Neuronal stem cell (in vitro differentiated cells): Measurements from ENCODE around the gene WNT7A.

Source experiments
- DNase-seq: peaks from one replicate; pipeline ENCODE4 v3.0.0-alpha.2; 2013; ENCODE audit warnings: low spot score
- H2AFZ ChIP-seq: one replicate; pipeline ENCODE4 v1.6.1; 2013; ENCODE audit warnings: mild to moderate bottlenecking, low read length, inconsistent platforms
- H2AK5ac ChIP-seq: 2 replicates; pipeline ENCODE4 v1.6.1; 2013; ENCODE audit warnings: low read depth, mild to moderate bottlenecking, inconsistent platforms, low read length, moderate library complexity, mixed read lengths
- H2BK120ac ChIP-seq: 2 replicates; pipeline ENCODE4 v1.6.1; 2013; ENCODE audit warnings: low read depth, mild to moderate bottlenecking, inconsistent platforms, low read length, moderate library complexity, mixed read lengths
- H2BK12ac ChIP-seq: one replicate; pipeline ENCODE4 v1.6.1; 2013; ENCODE audit warnings: low read length, inconsistent platforms
- H2BK15ac ChIP-seq: 2 replicates; pipeline ENCODE4 v1.6.1; 2013; ENCODE audit warnings: mild to moderate bottlenecking, low read length, inconsistent platforms, mixed read lengths
- H2BK5ac ChIP-seq: one replicate; pipeline ENCODE4 v1.6.1; 2013; ENCODE audit warnings: inconsistent platforms, mild to moderate bottlenecking, low read length, moderate library complexity
- H3K14ac ChIP-seq: one replicate; pipeline ENCODE4 v1.6.1; 2013; ENCODE audit warnings: low read length, inconsistent platforms
- H3K18ac ChIP-seq: 2 replicates; pipeline ENCODE4 v1.6.1; 2013; ENCODE audit warnings: low read length, inconsistent platforms
- H3K23ac ChIP-seq: 2 replicates; pipeline ENCODE4 v1.6.1; 2013; ENCODE audit warnings: low read depth, mild to moderate bottlenecking, mixed read lengths, low read length, inconsistent platforms; ENCODE audit not compliant: poor library complexity
- H3K27ac ChIP-seq: replicated peaks from 3 replicates; pipeline ENCODE4 v1.5.1; 2013; ENCODE audit warnings: low read length, inconsistent platforms
- H3K27me3 ChIP-seq, 3 experiments: 2 replicates each; pipeline ENCODE4 v1.6.1; 2013; ENCODE audit warnings: low read length in 3 of 3, mild to moderate bottlenecking in 2 of 3, inconsistent platforms in 1 of 3, low read depth in 1 of 3, mixed read lengths in 1 of 3, moderate library complexity in 1 of 3; ENCODE audit not compliant: control insufficient read depth in 3 of 3, insufficient read depth in 3 of 3
- H3K36me3 ChIP-seq, 2 donors: replicated peaks in 1 of 2; 2 replicates each; pipeline ENCODE4 v1.6.1; 2013; ENCODE audit warnings: low read length in 2 of 2; ENCODE audit not compliant: control insufficient read depth in 2 of 2, insufficient read depth in 2 of 2
- H3K4ac ChIP-seq: 2 replicates; pipeline ENCODE4 v1.6.1; 2013; ENCODE audit warnings: inconsistent platforms, mild to moderate bottlenecking, low read length, moderate library complexity
- H3K4me1 ChIP-seq, 2 donors: 1 replicate in 1 of 2; 2 replicates in 1 of 2; pipeline ENCODE4 v1.6.1; 2013; ENCODE audit warnings: low read length in 2 of 2, low read depth in 1 of 2; ENCODE audit not compliant: control insufficient read depth in 2 of 2, insufficient read depth in 1 of 2
- H3K4me2 ChIP-seq: one replicate; pipeline ENCODE4 v1.6.1; 2013; ENCODE audit warnings: mild to moderate bottlenecking, low read length, inconsistent platforms; ENCODE audit not compliant: insufficient read depth, poor library complexity, severe bottlenecking
- H3K4me3 ChIP-seq, 2 donors: 2 replicates each; pipeline ENCODE4 v1.5.1; 2013; ENCODE audit warnings: low read length in 2 of 2, mild to moderate bottlenecking in 2 of 2, inconsistent platforms in 1 of 2, moderate library complexity in 1 of 2
- H3K79me1 ChIP-seq: one replicate; pipeline ENCODE4 v1.6.1; 2013; ENCODE audit warnings: low read depth, mild to moderate bottlenecking, inconsistent platforms, low read length, moderate library complexity
- H3K9ac ChIP-seq: one replicate; pipeline ENCODE4 v1.6.1; 2013; ENCODE audit warnings: mild to moderate bottlenecking, low read depth, low read length, inconsistent platforms; ENCODE audit not compliant: poor library complexity
- H3K9me3 ChIP-seq, 2 donors: replicated peaks in 1 of 2; 2 replicates each; pipeline versions ENCODE3 to v1.6.1; 2013; ENCODE audit warnings: low read length in 2 of 2, mild to moderate bottlenecking in 2 of 2, inconsistent platforms in 1 of 2, low read depth in 1 of 2, mixed read lengths in 1 of 2, moderate library complexity in 1 of 2; ENCODE audit not compliant: control insufficient read depth in 2 of 2, insufficient read depth in 1 of 2
- H4K8ac ChIP-seq: one replicate; pipeline ENCODE4 v1.6.1; 2013; ENCODE audit warnings: low read depth, mild to moderate bottlenecking, inconsistent platforms, low read length, moderate library complexity
- H4K91ac ChIP-seq: one replicate; pipeline ENCODE4 v1.6.1; 2013; ENCODE audit warnings: low read length, low read depth, mild to moderate bottlenecking, inconsistent platforms; ENCODE audit not compliant: poor library complexity
- WGBS, 2 donors: extraction: QIAGEN DNeasy Blood & Tissue Kit; methylation state at CpG; one replicate each; pipeline ENCODE4 v1.1.7; 2013; ENCODE audit warnings: missing lambda C conversion rate in 2 of 2, mixed read lengths in 1 of 2; ENCODE audit not compliant: insufficient read length in 2 of 2, insufficient replicate concordance in 1 of 2; ENCODE audit errors: extremely low coverage in 2 of 2; 5-methylcytosine and 5-hydroxymethylcytosine counted together

Gene WNT7A

DNA sequence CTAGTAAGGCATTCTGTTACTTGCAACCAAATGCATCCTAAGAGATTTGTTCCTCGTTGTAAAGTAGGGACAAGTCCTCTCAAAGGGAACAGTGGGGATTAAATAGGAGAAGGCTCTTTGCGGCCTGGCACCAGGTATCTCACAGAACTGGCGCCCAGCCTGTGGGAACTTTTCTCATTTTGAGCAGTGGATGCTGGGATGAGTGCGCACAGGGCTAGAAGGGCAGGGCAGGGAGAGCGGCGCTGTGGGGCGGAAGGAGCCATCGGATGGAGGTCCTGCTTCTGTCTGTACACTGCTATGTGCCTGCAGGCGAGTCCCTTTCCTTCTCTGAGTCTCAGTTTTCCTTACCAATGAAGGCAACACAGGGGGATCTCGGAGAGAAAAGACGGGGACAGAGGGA lies 50.6 kb downstream of the WNT7A start:
- Histone ChIP-seq H2BK15ac (no peak overlapping the region), H3K4me3 (no peak overlapping the region), H2AFZ (no peak overlapping the region)

DNA sequence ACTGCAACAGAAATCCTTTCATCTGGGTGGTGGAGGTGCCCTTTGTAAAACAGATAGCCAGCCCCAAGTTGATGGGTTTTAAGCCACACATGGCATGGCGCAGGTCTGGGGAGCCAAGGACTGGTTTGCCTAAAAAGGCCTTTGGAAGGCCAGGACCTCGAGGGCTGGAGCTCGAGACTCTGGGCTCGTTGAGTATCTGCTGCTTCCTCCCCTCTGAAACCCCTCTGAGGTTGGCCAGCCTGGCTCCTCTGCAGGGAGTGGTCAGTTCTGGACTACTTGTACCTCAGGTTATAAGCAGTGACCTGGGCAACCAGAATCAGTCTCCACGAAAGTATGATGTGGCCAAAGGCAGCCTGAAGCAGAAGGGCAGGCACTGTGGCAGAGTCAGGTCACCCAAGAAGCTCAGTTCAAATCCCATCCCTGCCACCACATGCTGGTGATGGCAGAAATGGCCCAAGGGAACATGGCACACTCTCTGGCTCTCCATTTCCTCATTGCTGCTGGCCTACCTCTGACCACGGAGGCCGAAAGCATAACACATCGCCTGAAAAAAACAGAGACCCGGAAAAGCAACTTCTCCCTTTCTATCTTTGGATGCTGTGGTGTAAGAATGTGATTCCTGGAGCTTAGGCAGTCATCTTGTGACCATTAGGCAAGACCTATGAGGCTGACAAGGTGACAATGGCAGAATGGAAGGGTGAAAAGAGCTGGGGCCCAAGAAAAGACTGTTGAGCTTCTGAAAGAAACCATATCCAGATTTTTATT lies 51.2 kb downstream of the WNT7A start:
- no peak overlapping the region for H3K4me3 ChIP-seq
- H2AFZ ChIP-seq, result no peak overlapping the region
- no peak overlapping the region for H3K4me2 ChIP-seq
- no peak overlapping the region for H3K27ac ChIP-seq
- H2AK5ac ChIP-seq, result no peak overlapping the region
- no peak overlapping the region for H3K9ac ChIP-seq
- H3K79me1 ChIP-seq, result no peaks in the 10 kb centered on the region
- H2BK15ac ChIP-seq, result no peak overlapping the region
- DNase-seq, result no peak
- no peak overlapping the region for H3K18ac ChIP-seq
- no CpG with 5 or more reads among the region's 9 CpGs for WGBS, 2 donors
- no peaks in the 10 kb centered on the region for H3K36me3 ChIP-seq
- no peaks in the 10 kb centered on the region for H3K27me3 ChIP-seq
- H2BK12ac ChIP-seq, result no peak overlapping the region
- no peak overlapping the region for H4K8ac ChIP-seq
- H2BK120ac ChIP-seq, result no peak overlapping the region
- H2BK5ac ChIP-seq, result no peak overlapping the region
- no peak overlapping the region for H3K4ac ChIP-seq
- H3K23ac ChIP-seq, result no peak overlapping the region
- peaks cover 5 to 7% of the 10 kb centered on the region in 2 donors for H3K4me1 ChIP-seq
- no peak overlapping the region for H4K91ac ChIP-seq
- peaks cover 0 to 2% of the 10 kb centered on the region in 2 donors for H3K9me3 ChIP-seq
- H3K14ac ChIP-seq, result no peak overlapping the region

More for the DNA sequence above, 50.6 kb downstream of the WNT7A start:
- no peak overlapping the region for H3K27ac ChIP-seq
- no peak overlapping the region for H2BK120ac ChIP-seq
- H2BK12ac ChIP-seq, result no peak overlapping the region
- no peak overlapping the region for H3K14ac ChIP-seq
- no peak overlapping the region for H2BK5ac ChIP-seq
- no peak overlapping the region for H4K91ac ChIP-seq
- peaks cover 0 to 2% of the 10 kb centered on the region in 2 donors for H3K9me3 ChIP-seq
- H3K36me3 ChIP-seq, result no peaks in the 10 kb centered on the region
- no peaks in the 10 kb centered on the region for H3K79me1 ChIP-seq
- H3K4me1 ChIP-seq, result peaks cover 5 to 7% of the 10 kb centered on the region in 2 donors
- no peak overlapping the region for H3K4me2 ChIP-seq
- no peak overlapping the region for H2AK5ac ChIP-seq
- H3K18ac ChIP-seq, result peak overlapping the region; percentile 60
- no peak overlapping the region for H4K8ac ChIP-seq
- H3K27me3 ChIP-seq, result no peaks in the 10 kb centered on the region
- H3K9ac ChIP-seq, result no peak overlapping the region
- no CpG with 5 or more reads among the region's 11 CpGs for WGBS, 2 donors
- H3K4ac ChIP-seq, result no peak overlapping the region
- H3K23ac ChIP-seq, result no peak overlapping the region
- no peak for DNase-seq

- H4K8ac ChIP-seq, result no peak overlapping the region
- H2BK12ac ChIP-seq, result no peak overlapping the region
- no peak overlapping the region for H3K27ac ChIP-seq
- H3K4ac ChIP-seq, result no peak overlapping the region
- no peak overlapping the region for H3K9ac ChIP-seq
- no peak overlapping the region for H3K4me3 ChIP-seq
- no peaks in the 10 kb centered on the region for H3K79me1 ChIP-seq
- H2BK15ac ChIP-seq, result no peak overlapping the region
- DNase-seq, result no peak
- no CpG with 5 or more reads among the region's 7 CpGs for WGBS, 2 donors
- no peaks in the 10 kb centered on the region for H3K9me3 ChIP-seq
- no peak overlapping the region for H2BK120ac ChIP-seq
- no peak overlapping the region for H2AFZ ChIP-seq
- peak overlapping the region; percentile 56 for H3K18ac ChIP-seq
- H3K4me2 ChIP-seq, result no peak overlapping the region
- H3K23ac ChIP-seq, result no peak overlapping the region
- H2AK5ac ChIP-seq, result peak overlapping the region; percentile 32
- no peaks in the 10 kb centered on the region for H3K36me3 ChIP-seq
- no peak overlapping the region for H3K14ac ChIP-seq
- peaks cover 5 to 7% of the 10 kb centered on the region in 2 donors for H3K4me1 ChIP-seq
- H3K27me3 ChIP-seq, result no peaks in the 10 kb centered on the region
- no peak overlapping the region for H4K91ac ChIP-seq
- no peak overlapping the region for H2BK5ac ChIP-seq
These were observed 52.2 kb downstream of the WNT7A start for GRCh38 chr3:13827699-13828098.

- H3K79me1 ChIP-seq, result no peaks in the 10 kb centered on the region
- H4K8ac ChIP-seq, result no peak overlapping the region
- H3K9me3 ChIP-seq, result no peaks in the 10 kb centered on the region
- no CpG with 5 or more reads among the region's 3 CpGs for WGBS, 2 donors
- no peak overlapping the region for H3K9ac ChIP-seq
- no peak overlapping the region for H3K27ac ChIP-seq
- H3K4me1 ChIP-seq, result peaks cover 5 to 7% of the 10 kb centered on the region in 2 donors
- H3K4me2 ChIP-seq, result no peak overlapping the region
- H3K14ac ChIP-seq, result no peak overlapping the region
- DNase-seq, result no peak
- H2BK120ac ChIP-seq, result no peak overlapping the region
- H2AK5ac ChIP-seq, result peak overlapping the region; percentile 32
- H3K18ac ChIP-seq, result peak overlapping the region; percentile 57
- H3K36me3 ChIP-seq, result no peaks in the 10 kb centered on the region
- H3K23ac ChIP-seq, result no peak overlapping the region
- no peak overlapping the region for H3K4me3 ChIP-seq
- no peak overlapping the region for H4K91ac ChIP-seq
- no peaks in the 10 kb centered on the region for H3K27me3 ChIP-seq
- no peak overlapping the region for H2BK15ac ChIP-seq
- no peak overlapping the region for H2AFZ ChIP-seq
- H3K4ac ChIP-seq, result no peak overlapping the region
- H2BK5ac ChIP-seq, result peak overlapping the region; percentile 9
- H2BK12ac ChIP-seq, result no peak overlapping the region
These were observed 52.6 kb downstream of the WNT7A start for GRCh38 chr3:13827256-13827655.
